OCI-LY1 (cell line): Measurements from ENCODE around the gene DNLZ.

ENCODE experiments used
- EZH2 ChIP-seq: fragments of 200-600 bp; sonication (generic), shearing (Covaris generic); IDR thresholded peaks from 2 replicates; pipeline ENCODE4 v1.8.0; 2017; ENCODE audit warnings: borderline replicate concordance, mixed run types, mild to moderate bottlenecking, antibody characterized with exemption, low read length, moderate library complexity, mixed read lengths
- TF ChIP-seq, protein P1 (sequence below): fragments of 200-600 bp; sonication (generic), shearing (Covaris generic); IDR thresholded peaks from 2 replicates; pipeline ENCODE4 v1.5.1; 2017; ENCODE audit warnings: mild to moderate bottlenecking, antibody characterized with exemption, low read length, moderate library complexity, mixed read lengths

DNA sequence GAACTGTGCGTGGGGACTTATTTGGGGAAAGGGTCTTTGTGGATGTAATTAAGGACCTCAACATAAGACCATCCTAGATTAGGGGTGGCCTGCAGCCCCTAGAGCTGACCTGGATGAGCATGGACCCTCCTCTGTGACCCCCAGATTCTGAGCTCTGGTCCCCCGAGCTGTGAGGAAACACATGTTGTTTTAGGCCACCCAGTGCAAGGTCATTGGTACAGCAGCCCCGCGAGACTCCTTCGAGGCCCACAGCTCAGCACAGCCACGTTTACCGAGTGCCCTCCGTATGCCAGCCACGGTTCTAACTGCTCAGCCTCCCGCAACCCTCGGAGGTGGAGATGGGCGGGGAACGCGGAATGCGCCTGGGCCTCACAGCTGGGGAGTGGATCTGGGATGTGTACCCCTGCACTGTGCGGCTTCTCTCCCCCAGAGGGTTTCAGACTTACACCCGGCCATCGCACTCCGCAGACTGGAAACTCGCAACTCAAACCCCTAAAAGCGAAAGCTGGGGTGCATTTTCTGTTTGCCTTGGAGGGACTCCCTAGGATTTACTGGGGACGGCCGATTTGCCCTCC is 40.7 kb downstream of the DNLZ start:
- TF ChIP-seq, protein P1, sequence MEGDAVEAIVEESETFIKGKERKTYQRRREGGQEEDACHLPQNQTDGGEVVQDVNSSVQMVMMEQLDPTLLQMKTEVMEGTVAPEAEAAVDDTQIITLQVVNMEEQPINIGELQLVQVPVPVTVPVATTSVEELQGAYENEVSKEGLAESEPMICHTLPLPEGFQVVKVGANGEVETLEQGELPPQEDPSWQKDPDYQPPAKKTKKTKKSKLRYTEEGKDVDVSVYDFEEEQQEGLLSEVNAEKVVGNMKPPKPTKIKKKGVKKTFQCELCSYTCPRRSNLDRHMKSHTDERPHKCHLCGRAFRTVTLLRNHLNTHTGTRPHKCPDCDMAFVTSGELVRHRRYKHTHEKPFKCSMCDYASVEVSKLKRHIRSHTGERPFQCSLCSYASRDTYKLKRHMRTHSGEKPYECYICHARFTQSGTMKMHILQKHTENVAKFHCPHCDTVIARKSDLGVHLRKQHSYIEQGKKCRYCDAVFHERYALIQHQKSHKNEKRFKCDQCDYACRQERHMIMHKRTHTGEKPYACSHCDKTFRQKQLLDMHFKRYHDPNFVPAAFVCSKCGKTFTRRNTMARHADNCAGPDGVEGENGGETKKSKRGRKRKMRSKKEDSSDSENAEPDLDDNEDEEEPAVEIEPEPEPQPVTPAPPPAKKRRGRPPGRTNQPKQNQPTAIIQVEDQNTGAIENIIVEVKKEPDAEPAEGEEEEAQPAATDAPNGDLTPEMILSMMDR, result no peak
- TF ChIP-seq EZH2, result no peak
